ENCODE measurements around the gene SH2D3A. TPM values are rescaled to one million over a fixed set of nuclear protein-coding genes. Genes with fewer than 3 reads are reported as not detected.

The SH2D3A gene
- total and polyA plus RNA-seq, 9 donors: 0.18 to 18.3 (median 1.5) TPM; not detected in 1

DNA sequence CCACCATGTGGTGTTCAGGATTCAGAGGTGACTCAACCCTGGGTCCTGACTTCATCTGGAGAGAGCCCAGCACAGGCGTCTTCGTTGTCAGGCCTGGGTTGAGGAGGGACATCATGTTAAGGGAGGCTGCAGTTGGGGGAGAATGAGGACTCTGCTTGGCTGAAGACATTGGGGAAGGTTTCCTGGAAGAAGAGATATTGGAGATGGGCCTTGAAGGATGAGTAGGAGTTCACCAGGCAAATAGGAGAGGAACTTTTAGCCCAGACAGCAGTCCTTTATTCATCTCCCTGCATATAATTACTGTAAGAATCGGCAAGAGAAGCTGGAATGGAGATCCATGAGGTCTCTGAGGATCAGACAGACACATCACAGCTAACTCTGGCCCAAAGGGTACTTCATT lies 44.1 kb upstream of the SH2D3A start:
- Histone ChIP-seq H3K4me1 (ENCODE audit: insufficient read depth) (no peaks in the 10 kb centered on the region), H3K27me3 (no peaks in the 10 kb centered on the region), H3K4me3 (no peak overlapping the region), H3K9me3 (no peaks in the 10 kb centered on the region), H3K36me3 (no peaks in the 10 kb centered on the region), H3K27ac (no peak overlapping the region)
- TF ChIP-seq, protein P1, sequence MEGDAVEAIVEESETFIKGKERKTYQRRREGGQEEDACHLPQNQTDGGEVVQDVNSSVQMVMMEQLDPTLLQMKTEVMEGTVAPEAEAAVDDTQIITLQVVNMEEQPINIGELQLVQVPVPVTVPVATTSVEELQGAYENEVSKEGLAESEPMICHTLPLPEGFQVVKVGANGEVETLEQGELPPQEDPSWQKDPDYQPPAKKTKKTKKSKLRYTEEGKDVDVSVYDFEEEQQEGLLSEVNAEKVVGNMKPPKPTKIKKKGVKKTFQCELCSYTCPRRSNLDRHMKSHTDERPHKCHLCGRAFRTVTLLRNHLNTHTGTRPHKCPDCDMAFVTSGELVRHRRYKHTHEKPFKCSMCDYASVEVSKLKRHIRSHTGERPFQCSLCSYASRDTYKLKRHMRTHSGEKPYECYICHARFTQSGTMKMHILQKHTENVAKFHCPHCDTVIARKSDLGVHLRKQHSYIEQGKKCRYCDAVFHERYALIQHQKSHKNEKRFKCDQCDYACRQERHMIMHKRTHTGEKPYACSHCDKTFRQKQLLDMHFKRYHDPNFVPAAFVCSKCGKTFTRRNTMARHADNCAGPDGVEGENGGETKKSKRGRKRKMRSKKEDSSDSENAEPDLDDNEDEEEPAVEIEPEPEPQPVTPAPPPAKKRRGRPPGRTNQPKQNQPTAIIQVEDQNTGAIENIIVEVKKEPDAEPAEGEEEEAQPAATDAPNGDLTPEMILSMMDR (IDR thresholded peaks at IDR 0.05): no peak
- TF ChIP-seq EP300 (IDR thresholded peaks at IDR 0.05) (no peak), POLR2A (IDR thresholded peaks at IDR 0.05) (no peak)
- WGBS, 3 donors: 77 to 80% (median 79%) methylated on average over 3 of the region's 3 CpGs
- DNase-seq: no peak
- intact Hi-C loops (cut with DNase I): no loop called here

DNA sequence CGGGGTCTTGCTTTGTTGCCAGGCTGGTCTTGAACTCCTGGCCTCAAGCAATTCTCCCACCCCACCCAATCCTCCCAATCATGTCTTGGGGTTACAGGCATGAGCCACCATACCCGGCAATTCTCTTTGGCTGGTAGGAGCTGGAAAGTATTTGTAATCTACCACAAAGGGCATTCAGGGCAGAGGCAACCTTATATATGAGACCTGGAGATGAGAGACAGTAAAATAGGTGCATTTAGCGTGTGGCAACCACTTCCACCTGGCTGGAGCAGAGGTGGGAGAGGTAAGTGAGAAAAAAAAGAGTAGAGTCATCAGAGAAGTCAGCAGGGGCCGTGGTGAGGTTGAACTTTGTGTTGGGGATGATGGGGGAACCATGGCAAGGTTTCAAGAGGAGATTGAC lies 42.0 kb upstream of the SH2D3A start:
- no peak for DNase-seq
- H3K9me3 ChIP-seq: no peaks in the 10 kb centered on the region
- 58 to 71% (median 69%) methylated on average over 4 of the region's 4 CpGs for WGBS, 3 donors
- TF ChIP-seq POLR2A (IDR thresholded peaks at IDR 0.05) (no peak), EP300 (IDR thresholded peaks at IDR 0.05) (no peak)
- TF ChIP-seq, protein P1 (IDR thresholded peaks at IDR 0.05): no peak
- no peaks in the 10 kb centered on the region for H3K4me1 ChIP-seq (ENCODE audit: insufficient read depth)
- no peaks in the 10 kb centered on the region for H3K36me3 ChIP-seq
- H3K27ac ChIP-seq: no peak overlapping the region
- no peaks in the 10 kb centered on the region for H3K27me3 ChIP-seq
- intact Hi-C loops (cut with DNase I): no loop called here
- no peak overlapping the region for H3K4me3 ChIP-seq

GRCh38 chr19:6808494-6808893 lies 41.3 kb upstream of the SH2D3A start:
- Histone ChIP-seq H3K36me3 (no peaks in the 10 kb centered on the region), H3K4me1 (ENCODE audit: insufficient read depth) (no peaks in the 10 kb centered on the region), H3K27me3 (no peaks in the 10 kb centered on the region), H3K9me3 (no peaks in the 10 kb centered on the region), H3K27ac (no peak overlapping the region), H3K4me3 (no peak overlapping the region)
- 90 to 100% (median 98%) methylated on average over 1 of the region's 1 CpG for WGBS, 3 donors
- DNase-seq: no peak
- intact Hi-C loops (cut with DNase I): no loop called here
- no peak for TF ChIP-seq POLR2A (IDR thresholded peaks at IDR 0.05)
- TF ChIP-seq EP300 (IDR thresholded peaks at IDR 0.05): no peak
- TF ChIP-seq, protein P1 (IDR thresholded peaks at IDR 0.05): no peak

GRCh38 chr19:6807291-6807690 lies 40.1 kb upstream of the SH2D3A start:
- H3K4me3 ChIP-seq: no peak overlapping the region
- DNase-seq: no peak
- no peak for TF ChIP-seq EP300 (IDR thresholded peaks at IDR 0.05)
- TF ChIP-seq POLR2A (IDR thresholded peaks at IDR 0.05): no peak
- TF ChIP-seq, protein P1 (IDR thresholded peaks at IDR 0.05): no peak
- H3K27ac ChIP-seq: no peak overlapping the region
- no peaks in the 10 kb centered on the region for H3K4me1 ChIP-seq (ENCODE audit: insufficient read depth)
- H3K9me3 ChIP-seq: no peaks in the 10 kb centered on the region
- intact Hi-C loops (cut with DNase I): no loop called here
- H3K36me3 ChIP-seq: no peaks in the 10 kb centered on the region
- 88 to 91% (median 89%) methylated on average over 5 of the region's 5 CpGs for WGBS, 3 donors
- no peaks in the 10 kb centered on the region for H3K27me3 ChIP-seq

All from ovary (tissue), 9 donors.